ENCODE results near the gene WDR62. TPM values are rescaled to one million over a fixed set of nuclear protein-coding genes. Genes with fewer than 3 reads are reported as not detected.

The WDR62 gene
- total and polyA plus RNA-seq, 2 of the 8 experiments (the other 6 are each of a cell fraction or from before 2014, with no cell fraction given) = 28.2 to 39.5 TPM

- TF ChIP-seq YY1 (IDR thresholded peaks at IDR 0.05; ENCODE audit: low read depth, low read length) = no peak
- TF ChIP-seq CBX8 (IDR thresholded peaks at IDR 0.05; ENCODE audit: borderline replicate concordance, low read depth, low read length) = no peak
- TF ChIP-seq TAF7 (optimal IDR thresholded peaks at IDR 0.05; ENCODE audit: borderline replicate concordance, low read depth, low read length) = no peak
- TF ChIP-seq RAD21 (IDR thresholded peaks at IDR 0.05 in 1 of 2, conservative IDR thresholded peaks at IDR 0.05 in 1 of 2; ENCODE audit: low read depth in 2 of 2, low read length in 2 of 2) = no peak
- TF ChIP-seq CHD2 (IDR thresholded peaks at IDR 0.05; ENCODE audit: low read length) = no peak
- TF ChIP-seq CTCF (IDR thresholded peaks at IDR 0.05; ENCODE audit: control extremely low read depth in 1 of 3, insufficient read depth in 1 of 3, low read depth in 1 of 3, low read length in 3 of 3) = no peak
Observed at GRCh38 chr19:36089847-36090246, 35.1 kb downstream of the WDR62 start (continued).
